ENCODE results near the gene PNMA1.

The PNMA1 gene

DNA sequence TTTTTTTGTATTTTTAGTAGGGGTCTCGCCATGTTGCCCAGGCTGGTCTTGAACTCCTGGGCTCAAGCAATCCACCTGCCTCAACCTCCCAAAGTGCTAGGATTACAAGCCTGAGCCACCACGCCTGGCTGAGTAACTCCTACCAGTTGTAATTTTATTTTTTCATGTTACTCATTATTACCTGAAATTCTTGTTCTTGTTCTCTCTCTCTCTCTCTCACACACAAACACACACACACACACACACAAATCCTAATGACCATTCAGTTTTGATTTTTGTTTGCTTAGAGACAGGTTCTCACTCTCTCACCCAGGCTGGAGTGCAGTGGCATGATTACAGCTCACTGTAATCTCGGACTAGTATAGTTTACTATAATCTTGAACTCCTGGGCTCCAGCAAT lies 39.2 kb downstream of the PNMA1 start:
- no peak overlapping the region for H3K9ac ChIP-seq (ENCODE audit: low read length)

DNA sequence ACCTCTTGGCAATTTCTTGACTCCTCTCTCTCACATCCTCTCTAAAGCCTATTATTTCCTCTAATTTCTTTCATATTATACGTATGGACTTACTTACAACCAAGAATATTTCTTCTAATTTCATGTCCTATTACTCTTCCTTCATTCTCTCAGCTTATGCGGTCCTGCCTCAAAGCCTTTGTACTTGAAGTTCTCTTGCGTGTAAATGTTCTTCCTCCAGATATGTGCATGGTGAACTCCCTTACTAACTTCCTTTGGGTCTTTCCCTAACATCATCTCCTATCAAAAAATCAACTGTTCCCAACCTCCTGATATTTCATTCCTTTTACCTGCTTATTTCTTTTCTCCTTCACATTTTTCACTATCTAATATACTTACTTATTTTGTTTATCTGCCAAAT lies 46.3 kb downstream of the PNMA1 start:
- Histone ChIP-seq H2AFZ (ENCODE audit: low read depth, low read length) (no peak overlapping the region), H3K9ac (ENCODE audit: low read length) (no peak overlapping the region), H3K27ac (ENCODE audit: low read length) (no peak overlapping the region), H3K4me3 (ENCODE audit: low read length) (no peak overlapping the region), H3K27me3 (ENCODE audit: low read depth, low read length) (no peaks in the 10 kb centered on the region), H4K20me1 (ENCODE audit: insufficient read depth, low read length) (no peaks in the 10 kb centered on the region), H3K79me2 (ENCODE audit: low read length) (no peaks in the 10 kb centered on the region), H3K4me2 (ENCODE audit: low read length) (no peak overlapping the region), H3K9me3 (ENCODE audit: insufficient read depth, low read length) (no peaks in the 10 kb centered on the region), H3K4me1 (ENCODE audit: low read length) (no peaks in the 10 kb centered on the region), H3K36me3 (replicated peaks; ENCODE audit: low read depth, low read length) (no peaks in the 10 kb centered on the region)
- no peak for TF ChIP-seq EZH2phosphoT487 (IDR thresholded peaks at IDR 0.05; ENCODE audit: low read depth)
- TF ChIP-seq, protein P1, sequence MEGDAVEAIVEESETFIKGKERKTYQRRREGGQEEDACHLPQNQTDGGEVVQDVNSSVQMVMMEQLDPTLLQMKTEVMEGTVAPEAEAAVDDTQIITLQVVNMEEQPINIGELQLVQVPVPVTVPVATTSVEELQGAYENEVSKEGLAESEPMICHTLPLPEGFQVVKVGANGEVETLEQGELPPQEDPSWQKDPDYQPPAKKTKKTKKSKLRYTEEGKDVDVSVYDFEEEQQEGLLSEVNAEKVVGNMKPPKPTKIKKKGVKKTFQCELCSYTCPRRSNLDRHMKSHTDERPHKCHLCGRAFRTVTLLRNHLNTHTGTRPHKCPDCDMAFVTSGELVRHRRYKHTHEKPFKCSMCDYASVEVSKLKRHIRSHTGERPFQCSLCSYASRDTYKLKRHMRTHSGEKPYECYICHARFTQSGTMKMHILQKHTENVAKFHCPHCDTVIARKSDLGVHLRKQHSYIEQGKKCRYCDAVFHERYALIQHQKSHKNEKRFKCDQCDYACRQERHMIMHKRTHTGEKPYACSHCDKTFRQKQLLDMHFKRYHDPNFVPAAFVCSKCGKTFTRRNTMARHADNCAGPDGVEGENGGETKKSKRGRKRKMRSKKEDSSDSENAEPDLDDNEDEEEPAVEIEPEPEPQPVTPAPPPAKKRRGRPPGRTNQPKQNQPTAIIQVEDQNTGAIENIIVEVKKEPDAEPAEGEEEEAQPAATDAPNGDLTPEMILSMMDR (IDR thresholded peaks at IDR 0.05; ENCODE audit: low read depth, low read length), result no peak

More for the DNA sequence above, 39.2 kb downstream of the PNMA1 start:
- no peaks in the 10 kb centered on the region for H3K4me1 ChIP-seq (ENCODE audit: low read length)
- H3K4me2 ChIP-seq (ENCODE audit: low read length), result no peak overlapping the region
- no peaks in the 10 kb centered on the region for H4K20me1 ChIP-seq (ENCODE audit: insufficient read depth, low read length)
- no peak overlapping the region for H3K4me3 ChIP-seq (ENCODE audit: low read length)
- H3K79me2 ChIP-seq (ENCODE audit: low read length), result no peaks in the 10 kb centered on the region
- no peak for TF ChIP-seq EZH2phosphoT487 (IDR thresholded peaks at IDR 0.05; ENCODE audit: low read depth)
- TF ChIP-seq, protein P1 (IDR thresholded peaks at IDR 0.05; ENCODE audit: low read depth, low read length), result no peak
- H2AFZ ChIP-seq (ENCODE audit: low read depth, low read length), result no peak overlapping the region
- H3K9me3 ChIP-seq (ENCODE audit: insufficient read depth, low read length), result no peaks in the 10 kb centered on the region
- no peak overlapping the region for H3K27ac ChIP-seq (ENCODE audit: low read length)
- H3K27me3 ChIP-seq (ENCODE audit: low read depth, low read length), result no peaks in the 10 kb centered on the region
- no peaks in the 10 kb centered on the region for H3K36me3 ChIP-seq (replicated peaks; ENCODE audit: low read depth, low read length)

DNA sequence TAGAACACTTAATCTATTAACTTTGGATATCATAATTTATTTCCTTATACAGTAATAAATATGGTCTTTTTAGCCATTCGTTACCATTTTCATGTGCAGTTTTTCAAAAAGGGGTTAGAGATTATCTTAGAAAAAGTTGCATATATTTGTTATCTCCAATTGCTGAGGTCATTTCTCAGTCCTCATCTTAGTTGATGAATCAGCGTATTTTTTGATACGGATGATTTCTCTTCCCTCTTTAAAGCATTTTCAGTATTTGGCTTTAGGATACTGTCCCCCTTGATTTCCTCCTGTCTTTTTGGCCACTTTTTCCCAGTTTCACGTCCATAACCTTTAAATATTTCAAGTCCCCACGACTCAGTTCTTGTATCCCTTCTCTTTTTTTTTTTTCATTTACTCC lies 47.6 kb downstream of the PNMA1 start:
- Histone ChIP-seq H3K27me3 (ENCODE audit: low read depth, low read length) (no peaks in the 10 kb centered on the region), H3K4me1 (ENCODE audit: low read length) (no peaks in the 10 kb centered on the region), H2AFZ (ENCODE audit: low read depth, low read length) (no peak overlapping the region), H3K36me3 (replicated peaks; ENCODE audit: low read depth, low read length) (no peaks in the 10 kb centered on the region), H4K20me1 (ENCODE audit: insufficient read depth, low read length) (no peaks in the 10 kb centered on the region), H3K4me2 (ENCODE audit: low read length) (no peak overlapping the region), H3K79me2 (ENCODE audit: low read length) (no peaks in the 10 kb centered on the region), H3K9ac (ENCODE audit: low read length) (no peak overlapping the region), H3K9me3 (ENCODE audit: insufficient read depth, low read length) (no peaks in the 10 kb centered on the region), H3K4me3 (ENCODE audit: low read length) (no peak overlapping the region), H3K27ac (ENCODE audit: low read length) (no peak overlapping the region)
- TF ChIP-seq, protein P1 (IDR thresholded peaks at IDR 0.05; ENCODE audit: low read depth, low read length), result no peak
- no peak for TF ChIP-seq EZH2phosphoT487 (IDR thresholded peaks at IDR 0.05; ENCODE audit: low read depth)

DNA sequence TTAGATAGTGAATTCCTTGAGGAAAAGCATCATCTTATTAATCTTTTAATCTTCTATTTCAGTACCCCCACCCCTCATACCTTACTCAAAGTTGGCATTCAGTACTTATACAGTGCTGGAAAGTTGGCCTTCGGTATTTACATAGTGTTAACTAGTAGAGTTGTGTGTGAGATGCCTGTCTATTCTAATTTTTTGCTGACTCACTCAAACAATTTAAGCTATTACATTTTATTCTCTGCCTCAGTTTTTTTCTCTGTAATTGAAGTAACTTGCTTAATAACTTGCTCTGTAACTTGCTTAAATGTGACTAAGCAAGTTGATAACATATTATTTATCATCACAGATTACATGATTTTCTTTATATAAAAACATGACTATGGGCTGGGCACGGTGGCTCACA lies 49.1 kb downstream of the PNMA1 start:
- H3K27me3 ChIP-seq (ENCODE audit: low read depth, low read length), result no peaks in the 10 kb centered on the region
- no peak overlapping the region for H3K9ac ChIP-seq (ENCODE audit: low read length)
- H3K4me3 ChIP-seq (ENCODE audit: low read length), result no peak overlapping the region
- H2AFZ ChIP-seq (ENCODE audit: low read depth, low read length), result no peak overlapping the region
- TF ChIP-seq EZH2phosphoT487 (IDR thresholded peaks at IDR 0.05; ENCODE audit: low read depth), result no peak
- TF ChIP-seq, protein P1 (IDR thresholded peaks at IDR 0.05; ENCODE audit: low read depth, low read length), result no peak
- no peaks in the 10 kb centered on the region for H4K20me1 ChIP-seq (ENCODE audit: insufficient read depth, low read length)
- H3K4me1 ChIP-seq (ENCODE audit: low read length), result no peaks in the 10 kb centered on the region
- H3K79me2 ChIP-seq (ENCODE audit: low read length), result no peaks in the 10 kb centered on the region
- H3K36me3 ChIP-seq (replicated peaks; ENCODE audit: low read depth, low read length), result no peaks in the 10 kb centered on the region
- H3K27ac ChIP-seq (ENCODE audit: low read length), result no peak overlapping the region
- no peak overlapping the region for H3K4me2 ChIP-seq (ENCODE audit: low read length)
- no peaks in the 10 kb centered on the region for H3K9me3 ChIP-seq (ENCODE audit: insufficient read depth, low read length)

Data from OCI-LY3 (cell line).